RPMI8226 (cell line): ENCODE results near the gene SPSB1.
"Not testable (repeated sequence)": the region's sequence is repeated elsewhere in the genome, so short reads cannot be mapped to it uniquely, and the experiment has no call there.

Experiments used
- DNase-seq: peaks from one replicate; pipeline ENCODE4 v3.0.0-alpha.2; 2015

The SPSB1 gene

GRCh38 chr1:9369964-9370788 lies 77.5 kb downstream of the SPSB1 start:
- no peak for DNase-seq

DNA sequence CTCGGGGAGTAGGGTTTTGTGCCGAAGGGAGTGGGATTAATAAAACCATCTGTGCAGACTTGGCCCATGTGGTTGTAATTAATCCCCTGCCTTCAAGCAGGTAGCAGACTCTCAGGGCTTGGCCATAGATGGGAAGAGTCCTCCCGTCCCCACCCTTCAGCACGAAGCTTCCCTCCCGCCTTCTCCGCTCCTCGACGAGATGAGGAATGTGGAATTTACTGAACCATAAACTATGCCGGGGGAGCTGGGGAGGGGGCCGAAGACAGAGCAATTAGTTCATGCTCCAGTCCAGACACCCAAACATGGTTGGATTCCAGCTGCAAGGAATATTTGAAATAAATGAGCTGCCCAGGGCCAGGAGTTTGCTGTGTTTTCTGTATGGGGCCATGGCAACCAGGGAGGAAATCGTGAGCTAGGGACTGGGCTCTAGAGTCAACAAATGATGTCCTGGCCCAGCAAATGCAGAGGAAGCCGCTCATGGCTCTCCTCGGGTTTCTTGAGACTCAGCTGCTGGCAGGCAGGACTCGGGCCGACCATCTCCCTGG lies 78.8 kb downstream of the SPSB1 start:
- DNase-seq: no peak

GRCh38 chr1:9371951-9372350 lies 79.3 kb downstream of the SPSB1 start:
- no peak for DNase-seq

- no peak for DNase-seq
Measured at GRCh38 chr1:9373619-9374018, 80.9 kb downstream of the SPSB1 start.

- DNase-seq: no peak
Measured at GRCh38 chr1:9374748-9375341, 82.2 kb downstream of the SPSB1 start.

DNA sequence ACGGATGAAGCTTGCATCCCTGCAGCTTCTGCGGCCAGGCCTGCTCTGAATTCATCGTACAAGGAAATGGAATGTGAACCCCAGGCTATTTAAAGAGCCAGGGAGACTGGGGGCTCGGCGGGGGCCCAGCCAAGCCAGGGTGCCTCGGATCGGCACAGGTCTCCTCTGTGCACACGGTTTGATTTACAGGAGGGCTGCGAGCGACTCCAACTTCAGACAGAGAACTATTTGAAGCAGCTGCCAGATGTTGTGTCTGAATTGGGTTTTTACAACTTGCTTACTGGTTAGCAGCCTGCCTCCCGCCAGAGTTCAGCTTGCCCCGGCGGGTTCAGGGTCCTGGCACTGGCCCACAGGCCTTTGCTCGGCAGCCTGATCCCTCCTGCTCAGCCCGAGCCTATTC lies 83.2 kb downstream of the SPSB1 start:
- DNase-seq: no peak

GRCh38 chr1:9376430-9376829 lies 83.7 kb downstream of the SPSB1 start:
- no peak for DNase-seq

GRCh38 chr1:9376886-9377333 lies 84.2 kb downstream of the SPSB1 start:
- no peak for DNase-seq

DNA sequence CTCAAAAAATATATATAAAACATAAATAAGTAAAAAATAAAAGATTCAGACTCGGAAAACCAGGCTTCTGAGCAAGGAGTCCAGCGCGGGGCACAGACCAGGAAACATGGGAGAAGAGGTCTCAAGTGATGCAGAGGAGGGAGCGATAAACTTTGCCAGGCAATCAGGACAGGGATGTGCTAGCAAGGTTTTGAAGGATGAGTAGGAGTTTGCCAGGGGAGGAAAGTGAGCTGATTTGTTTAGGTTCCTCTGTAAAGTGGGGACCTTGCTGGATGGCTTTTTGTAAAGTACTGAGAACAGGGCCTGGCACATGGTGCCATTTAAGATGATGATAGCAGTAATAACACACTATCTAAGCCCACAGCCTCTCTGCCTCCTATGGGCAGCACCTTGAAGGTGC lies 86.1 kb downstream of the SPSB1 start:
- no peak for DNase-seq

- no peak for DNase-seq
Measured at GRCh38 chr1:9380711-9381110, 88.0 kb downstream of the SPSB1 start.

GRCh38 chr1:9382643-9383491 lies 90.2 kb downstream of the SPSB1 start:
- no peak for DNase-seq

GRCh38 chr1:9384128-9384527 lies 91.4 kb downstream of the SPSB1 start:
- DNase-seq: no peak

GRCh38 chr1:9384751-9385245 lies 92.1 kb downstream of the SPSB1 start:
- DNase-seq: no peak

GRCh38 chr1:9385392-9385791 lies 92.7 kb downstream of the SPSB1 start:
- not testable (repeated sequence) for DNase-seq

GRCh38 chr1:9385801-9386573 lies 93.3 kb downstream of the SPSB1 start:
- no peak for DNase-seq

GRCh38 chr1:9388335-9389180 lies 95.9 kb downstream of the SPSB1 start:
- no peak for DNase-seq

DNA sequence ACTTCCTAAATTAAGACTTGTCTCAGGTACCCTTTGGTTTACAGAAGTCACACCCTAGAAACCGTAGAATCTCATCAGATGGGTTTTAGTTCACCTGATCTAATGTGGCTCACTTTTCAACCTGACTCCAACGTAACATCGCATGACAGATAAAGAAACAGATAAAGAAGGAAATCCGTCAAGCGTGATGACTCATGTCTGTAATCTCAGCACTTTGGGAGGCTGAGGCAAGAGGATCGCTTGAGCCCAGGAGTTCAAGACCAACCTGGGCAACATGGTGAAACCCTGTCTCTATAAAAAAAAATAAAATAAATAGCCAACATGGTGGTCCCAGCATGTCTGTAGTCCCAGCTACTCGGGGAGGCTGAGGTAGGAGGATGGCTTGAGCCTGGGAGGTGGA lies 97.3 kb downstream of the SPSB1 start:
- no peak for DNase-seq

GRCh38 chr1:9391620-9392019 lies 98.9 kb downstream of the SPSB1 start:
- no peak for DNase-seq

DNA sequence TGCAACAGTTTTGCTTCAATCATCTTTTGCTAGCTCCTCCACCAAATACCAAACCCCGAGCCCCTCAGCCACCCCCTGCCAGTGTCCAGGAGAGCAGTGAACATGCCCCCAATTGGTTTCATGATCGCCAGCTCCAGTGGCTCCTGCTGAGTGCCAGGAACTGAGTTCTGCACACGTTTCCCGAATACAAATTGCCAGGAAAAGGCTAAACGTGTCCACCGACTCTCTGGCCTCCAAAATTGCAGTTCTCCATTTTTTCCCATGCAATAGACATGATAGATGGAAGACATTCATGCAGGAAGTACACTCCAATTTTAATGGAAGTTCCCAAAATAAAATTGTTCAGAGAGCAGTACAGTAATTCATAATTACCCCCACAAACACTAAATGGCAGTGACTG lies 101.3 kb downstream of the SPSB1 start:
- no peak for DNase-seq

DNA sequence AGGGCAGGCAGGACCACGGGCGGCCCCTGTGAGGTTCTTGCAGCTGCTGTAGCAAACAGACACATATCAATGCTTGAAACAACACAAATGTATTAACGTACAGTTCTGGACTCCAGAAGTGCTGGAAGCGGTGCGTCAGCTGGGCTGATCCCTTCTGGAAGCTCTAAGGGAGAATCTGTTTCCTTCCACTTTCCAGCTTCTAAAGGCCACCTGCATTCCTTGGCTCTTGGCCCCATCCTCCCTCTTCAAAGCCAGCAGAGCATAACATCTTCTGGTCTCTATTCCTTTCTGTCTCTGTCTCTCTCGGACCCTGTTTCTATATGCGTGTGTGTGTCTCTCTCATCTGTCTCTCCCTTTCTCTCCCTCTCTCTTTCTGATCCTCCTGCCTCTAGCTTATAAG lies 102.3 kb downstream of the SPSB1 start:
- no peak for DNase-seq

GRCh38 chr1:9397047-9397446 lies 104.4 kb downstream of the SPSB1 start:
- DNase-seq: no peak
